CD4-positive, CD25-positive, alpha-beta regulatory T cell (primary cell): ENCODE results near the gene PTPRN2. TPM values are rescaled to one million over a fixed set of nuclear protein-coding genes. Genes with fewer than 3 reads are reported as not detected.

ENCODE experiments used
- ATAC-seq, 2 donors: fragments of 150-1000 bp; cut with Tn5 transposase; one replicate each; pipeline ENCODE4 v1.10.0; 2021; ENCODE audit warnings: low read depth in 2 of 2, moderate number of reproducible peaks in 2 of 2, moderate library complexity in 1 of 2
- DNase-seq, 3 donors: peaks; one replicate each; pipeline versions ENCODE4 v3.0.0 to v3.0.0-alpha.2; 2012 to 2022; ENCODE audit warnings: mixed read lengths in 1 of 3
- H3K27ac ChIP-seq: one replicate; pipeline ENCODE4 v1.7.0; 2013; ENCODE audit warnings: mild to moderate bottlenecking, low read length; ENCODE audit not compliant: insufficient read depth, poor library complexity, severe bottlenecking
- H3K27me3 ChIP-seq: one replicate; pipeline ENCODE4 v1.7.0; 2013; ENCODE audit warnings: low read length; ENCODE audit not compliant: control insufficient read depth, insufficient read depth
- H3K36me3 ChIP-seq: one replicate; pipeline ENCODE4 v1.7.0; 2013; ENCODE audit warnings: mild to moderate bottlenecking, low read length, moderate library complexity; ENCODE audit not compliant: control insufficient read depth, insufficient read depth
- H3K4me1 ChIP-seq: 2 replicates; pipeline ENCODE4 v1.7.0; 2013; ENCODE audit warnings: mild to moderate bottlenecking, low read length; ENCODE audit not compliant: insufficient read depth, control insufficient read depth, poor library complexity, severe bottlenecking
- H3K4me3 ChIP-seq: one replicate; pipeline ENCODE4 v1.7.0; 2013; ENCODE audit warnings: low read depth, mild to moderate bottlenecking, low read length, moderate library complexity
- H3K9me3 ChIP-seq, 2 experiments: 1 replicate in 1 of 2; 2 replicates in 1 of 2; pipeline ENCODE4 v1.7.0; 2013; ENCODE audit warnings: low read length in 2 of 2, mild to moderate bottlenecking in 1 of 2, moderate library complexity in 1 of 2; ENCODE audit not compliant: control insufficient read depth in 2 of 2
- H3K27ac Mint-ChIP-seq, 3 donors: one replicate each; pipeline ENCODE4 v1.8.0; 2020 to 2022; ENCODE audit warnings: mild to moderate bottlenecking in 3 of 3, mixed read lengths in 3 of 3, moderate library complexity in 2 of 3
- H3K27me3 Mint-ChIP-seq: one replicate; pipeline ENCODE4 v1.8.0; 2022; ENCODE audit warnings: mild to moderate bottlenecking, mixed read lengths
- H3K36me3 Mint-ChIP-seq: one replicate; pipeline ENCODE4 v1.8.0; 2020; ENCODE audit warnings: mixed read lengths
- H3K4me1 Mint-ChIP-seq, 4 donors: one replicate each; pipeline ENCODE4 v1.8.0; 2020 to 2022; ENCODE audit warnings: mixed read lengths in 4 of 4, mild to moderate bottlenecking in 1 of 4
- H3K4me3 Mint-ChIP-seq, 4 donors: one replicate each; pipeline ENCODE4 v1.8.0; 2020 to 2022; ENCODE audit warnings: mild to moderate bottlenecking in 4 of 4, mixed read lengths in 4 of 4, moderate library complexity in 3 of 4
- H3K9me3 Mint-ChIP-seq, 7 donors: one replicate each; pipeline ENCODE4 v1.8.0; 2020 to 2022; ENCODE audit warnings: mixed read lengths in 7 of 7, mild to moderate bottlenecking in 3 of 7, moderate library complexity in 2 of 7
- polyA plus RNA-seq, 4 donors: library from polyadenylated mRNA; unstranded; fragments of 300-500 nt; fragmentation: Illumina TruSeq; gene quantifications; one replicate each; pipeline ENCODE4 v1.2.3, GENCODE V29; 2021
- total RNA-seq: library from RNA; stranded (reverse); gene quantifications from one replicate; pipeline ENCODE4 v1.2.3, GENCODE V29; 2022

PTPRN2 gene
- total and polyA plus RNA-seq, 5 donors from 2014 or later, result 1.6 to 4.7 (median 2.7) TPM

GRCh38 chr7:157753713-157754415 is 833.8 kb downstream of the PTPRN2 start:
- Mint-ChIP-seq H3K9me3 (no peaks in the 10 kb centered on the region), H3K36me3 (no peaks in the 10 kb centered on the region), H3K4me1 (peaks cover 0 to 4% (median 0%) of the 10 kb centered on the region in 4 donors), H3K27me3 (no peaks in the 10 kb centered on the region), H3K27ac (no peak overlapping the region), H3K4me3 (no peak overlapping the region)
- H3K27ac ChIP-seq, result no peak overlapping the region
- no peak for DNase-seq
- no peaks in the 10 kb centered on the region for H3K9me3 ChIP-seq
- H3K36me3 ChIP-seq, result no peaks in the 10 kb centered on the region
- H3K27me3 ChIP-seq, result no peaks in the 10 kb centered on the region
- no peak overlapping the region for H3K4me3 ChIP-seq
- no peaks in the 10 kb centered on the region for H3K4me1 ChIP-seq
- ATAC-seq, result no peak

- DNase-seq (no peak), ATAC-seq (no peak)
- H3K4me3 ChIP-seq, result no peak overlapping the region
These were observed 834.8 kb downstream of the PTPRN2 start for GRCh38 chr7:157752832-157753291.

GRCh38 chr7:157751951-157752673 is 835.5 kb downstream of the PTPRN2 start:
- Histone ChIP-seq H3K27me3 (no peaks in the 10 kb centered on the region), H3K27ac (no peak overlapping the region), H3K9me3 (no peaks in the 10 kb centered on the region), H3K36me3 (no peaks in the 10 kb centered on the region), H3K4me3 (no peak overlapping the region), H3K4me1 (no peaks in the 10 kb centered on the region)
- Mint-ChIP-seq H3K9me3 (no peaks in the 10 kb centered on the region), H3K27ac (no peak overlapping the region), H3K27me3 (no peaks in the 10 kb centered on the region), H3K4me3 (no peak overlapping the region), H3K36me3 (no peaks in the 10 kb centered on the region), H3K4me1 (peaks cover 0 to 4% (median 0%) of the 10 kb centered on the region in 4 donors)
- DNase-seq (no peak), ATAC-seq (no peak)

More at GRCh38 chr7:157752832-157753291, 834.8 kb downstream of the PTPRN2 start:
- H3K4me1 Mint-ChIP-seq, result peaks cover 0 to 4% (median 0%) of the 10 kb centered on the region in 4 donors
- H3K27me3 ChIP-seq, result no peaks in the 10 kb centered on the region
- no peaks in the 10 kb centered on the region for H3K36me3 ChIP-seq
- no peaks in the 10 kb centered on the region for H3K27me3 Mint-ChIP-seq
- H3K36me3 Mint-ChIP-seq, result no peaks in the 10 kb centered on the region
- no peaks in the 10 kb centered on the region for H3K4me1 ChIP-seq
- H3K9me3 Mint-ChIP-seq, result no peaks in the 10 kb centered on the region
- H3K27ac ChIP-seq, result no peak overlapping the region
- no peak overlapping the region for H3K4me3 Mint-ChIP-seq
- no peak overlapping the region for H3K27ac Mint-ChIP-seq
- H3K9me3 ChIP-seq, result no peaks in the 10 kb centered on the region

- no peak overlapping the region for H3K4me3 Mint-ChIP-seq
- DNase-seq, result no peak
- no peaks in the 10 kb centered on the region for H3K4me1 Mint-ChIP-seq
- no peak overlapping the region for H3K4me3 ChIP-seq
- H3K27ac ChIP-seq, result no peak overlapping the region
- no peak overlapping the region for H3K27ac Mint-ChIP-seq
- H3K27me3 ChIP-seq, result no peaks in the 10 kb centered on the region
- H3K36me3 ChIP-seq, result no peaks in the 10 kb centered on the region
- no peaks in the 10 kb centered on the region for H3K36me3 Mint-ChIP-seq
- no peak for ATAC-seq
- H3K4me1 ChIP-seq, result no peaks in the 10 kb centered on the region
- no peaks in the 10 kb centered on the region for H3K27me3 Mint-ChIP-seq
- no peaks in the 10 kb centered on the region for H3K9me3 ChIP-seq
- H3K9me3 Mint-ChIP-seq, result no peaks in the 10 kb centered on the region
These were observed 836.2 kb downstream of the PTPRN2 start for GRCh38 chr7:157751406-157751805.

- Mint-ChIP-seq H3K27me3 (no peaks in the 10 kb centered on the region), H3K4me1 (no peaks in the 10 kb centered on the region), H3K9me3 (no peaks in the 10 kb centered on the region), H3K4me3 (no peak overlapping the region), H3K36me3 (no peaks in the 10 kb centered on the region), H3K27ac (no peak overlapping the region)
- H3K9me3 ChIP-seq, result no peaks in the 10 kb centered on the region
- no peak overlapping the region for H3K4me3 ChIP-seq
- H3K27ac ChIP-seq, result no peak overlapping the region
- no peak for ATAC-seq
- H3K27me3 ChIP-seq, result no peaks in the 10 kb centered on the region
- H3K36me3 ChIP-seq, result no peaks in the 10 kb centered on the region
- H3K4me1 ChIP-seq, result no peaks in the 10 kb centered on the region
- DNase-seq, result no peak
These were observed 837.3 kb downstream of the PTPRN2 start for GRCh38 chr7:157750291-157750690.

GRCh38 chr7:157745721-157746709 is 841.6 kb downstream of the PTPRN2 start:
- peak overlapping the region in 1 of 3 donors; percentile 32 for H3K27ac Mint-ChIP-seq
- ATAC-seq, result no peak

GRCh38 chr7:157744786-157745601 is 842.6 kb downstream of the PTPRN2 start:
- DNase-seq, result no peak
- no peak overlapping the region for H3K4me3 ChIP-seq
- Mint-ChIP-seq H3K4me3 (no peak overlapping the region), H3K27ac (no peak overlapping the region), H3K9me3 (no peaks in the 10 kb centered on the region), H3K27me3 (no peaks in the 10 kb centered on the region), H3K4me1 (no peaks in the 10 kb centered on the region), H3K36me3 (no peaks in the 10 kb centered on the region)
- H3K27ac ChIP-seq, result no peak overlapping the region
- no peak for ATAC-seq
- no peaks in the 10 kb centered on the region for H3K27me3 ChIP-seq
- no peaks in the 10 kb centered on the region for H3K36me3 ChIP-seq
- no peaks in the 10 kb centered on the region for H3K9me3 ChIP-seq
- no peaks in the 10 kb centered on the region for H3K4me1 ChIP-seq

More at GRCh38 chr7:157745721-157746709, 841.6 kb downstream of the PTPRN2 start:
- Mint-ChIP-seq H3K4me3 (no peak overlapping the region), H3K27me3 (no peaks in the 10 kb centered on the region), H3K36me3 (no peaks in the 10 kb centered on the region), H3K4me1 (no peaks in the 10 kb centered on the region), H3K9me3 (no peaks in the 10 kb centered on the region)
- Histone ChIP-seq H3K27ac (no peak overlapping the region), H3K27me3 (no peaks in the 10 kb centered on the region), H3K4me3 (no peak overlapping the region), H3K4me1 (no peaks in the 10 kb centered on the region), H3K9me3 (no peaks in the 10 kb centered on the region), H3K36me3 (no peaks in the 10 kb centered on the region)
- DNase-seq, result no peak
